IMR-90 (cell line): ENCODE measurements around the gene SPATA13. TPM values are rescaled to one million over a fixed set of nuclear protein-coding genes. Genes with fewer than 3 reads are reported as not detected.

Source experiments
- ATAC-seq: fragments of 200-7000 bp; cut with Tn5 transposase; 2 replicates; pipeline ENCODE4 v1.9.1; 2020; ENCODE audit warnings: low read depth, mild to moderate bottlenecking, moderate library complexity
- BruUV-seq: library from RNA; stranded (reverse); fragments of 400-500 nt; replicated peaks from 2 replicates; lab custom pipeline; 2021; lab: Mats Ljungman, UMichigan
- CTCF ChIA-PET: fragments of 300-600 bp; formaldehyde crosslinking; extraction: SDS; loops from one replicate; lab custom pipeline; 2021; ENCODE audit warnings: antibody characterized with exemption; lab: Yijun Ruan, JAX
- POLR2A ChIA-PET: fragments of 300-600 bp; sonication (Branson Sonifier 250); formaldehyde crosslinking; loops from one replicate; lab custom pipeline; 2022; ENCODE audit warnings: antibody characterized with exemption; ENCODE audit not compliant: unreplicated experiment; lab: Charles Lee
- DNase-seq: peaks from one replicate; pipeline ENCODE4 v3.0.0; 2013
- H2AFZ ChIP-seq: replicated peaks from 2 replicates; pipeline ENCODE3; 2013; ENCODE audit warnings: low read length, mild to moderate bottlenecking; ENCODE audit not compliant: poor library complexity
- H2AK5ac ChIP-seq: 2 replicates; pipeline ENCODE4 v1.6.1; 2013; ENCODE audit warnings: low read depth, low read length, inconsistent platforms
- H2AK9ac ChIP-seq: replicated peaks from 2 replicates; pipeline ENCODE3; 2013; ENCODE audit warnings: mild to moderate bottlenecking, low read depth, low read length, moderate library complexity; ENCODE audit not compliant: poor library complexity
- H2BK120ac ChIP-seq: 2 replicates; pipeline ENCODE4 v1.6.1; 2013; ENCODE audit warnings: low read depth, low read length, inconsistent platforms
- H2BK15ac ChIP-seq: 3 replicates; pipeline ENCODE4 v1.6.1; 2013; ENCODE audit warnings: low read depth, low read length, inconsistent platforms
- H2BK20ac ChIP-seq: 2 replicates; pipeline ENCODE4 v1.6.1; 2013; ENCODE audit warnings: low read depth, mild to moderate bottlenecking, inconsistent platforms, low read length, moderate library complexity
- H2BK5ac ChIP-seq: 2 replicates; pipeline ENCODE4 v1.6.1; 2013; ENCODE audit warnings: mild to moderate bottlenecking, low read depth, low read length, inconsistent platforms; ENCODE audit not compliant: poor library complexity, severe bottlenecking
- H3K14ac ChIP-seq: replicated peaks from 2 replicates; pipeline ENCODE4 v1.6.1; 2013; ENCODE audit warnings: low read depth, low read length, inconsistent platforms
- H3K18ac ChIP-seq: 2 replicates; pipeline ENCODE4 v1.6.1; 2013; ENCODE audit warnings: low read depth, low read length, control low read depth
- H3K23ac ChIP-seq: 2 replicates; pipeline ENCODE4 v1.6.1; 2013; ENCODE audit warnings: low read depth, low read length, inconsistent platforms
- H3K27ac ChIP-seq: 2 replicates; pipeline ENCODE4 v1.5.1; 2013; ENCODE audit warnings: mild to moderate bottlenecking, control low read depth, low read length; ENCODE audit not compliant: insufficient read depth
- H3K27me3 ChIP-seq: 2 replicates; pipeline ENCODE4 v1.6.1; 2013; ENCODE audit warnings: low read length; ENCODE audit not compliant: control insufficient read depth, insufficient read depth
- H3K36me3 ChIP-seq: 2 replicates; pipeline ENCODE4 v1.6.1; 2013; ENCODE audit warnings: low read length, mixed read lengths; ENCODE audit not compliant: control insufficient read depth, insufficient read depth
- H3K4ac ChIP-seq: 2 replicates; pipeline ENCODE4 v1.6.1; 2013; ENCODE audit warnings: low read depth, low read length, inconsistent platforms
- H3K4me1 ChIP-seq: 2 replicates; pipeline ENCODE4 v1.6.1; 2013; ENCODE audit warnings: low read length, mixed read lengths; ENCODE audit not compliant: control insufficient read depth, insufficient read depth
- H3K4me2 ChIP-seq: 2 replicates; pipeline ENCODE4 v1.6.1; 2013; ENCODE audit warnings: low read depth, mild to moderate bottlenecking, control low read depth, low read length, moderate library complexity
- H3K4me3 ChIP-seq: 2 replicates; pipeline ENCODE4 v1.5.1; 2013; ENCODE audit warnings: low read depth, mild to moderate bottlenecking, control low read depth, low read length, moderate library complexity; ENCODE audit not compliant: insufficient read depth
- H3K56ac ChIP-seq: 2 replicates; pipeline ENCODE4 v1.6.1; 2013; ENCODE audit warnings: low read length, inconsistent platforms; ENCODE audit not compliant: insufficient read depth; ENCODE audit errors: extremely low read depth
- H3K79me1 ChIP-seq, 2 experiments: 2 replicates each; pipeline ENCODE4 v1.6.1; 2013; ENCODE audit warnings: low read length in 2 of 2, inconsistent platforms in 1 of 2, low read depth in 1 of 2
- H3K9ac ChIP-seq: 2 replicates; pipeline ENCODE4 v1.6.1; 2013; ENCODE audit warnings: low read depth, low read length, control low read depth
- H3K9me1 ChIP-seq: 2 replicates; pipeline ENCODE4 v1.6.1; 2013; ENCODE audit warnings: low read length, inconsistent platforms; ENCODE audit not compliant: insufficient read depth
- H3K9me3 ChIP-seq: 2 replicates; pipeline ENCODE4 v1.6.1; 2013; ENCODE audit warnings: low read length; ENCODE audit not compliant: control insufficient read depth, insufficient read depth
- H4K20me1 ChIP-seq: 2 replicates; pipeline ENCODE4 v1.6.1; 2013; ENCODE audit warnings: low read length, inconsistent platforms; ENCODE audit not compliant: insufficient read depth
- H4K5ac ChIP-seq: 2 replicates; pipeline ENCODE4 v1.6.1; 2013; ENCODE audit warnings: mild to moderate bottlenecking, low read depth, low read length, control low read depth
- H4K8ac ChIP-seq, 2 experiments: 2 replicates each; pipeline ENCODE4 v1.6.1; 2013; ENCODE audit warnings: low read depth in 2 of 2, low read length in 2 of 2, control low read depth in 1 of 2, inconsistent platforms in 1 of 2
- H4K91ac ChIP-seq: 2 replicates; pipeline ENCODE4 v1.6.1; 2013; ENCODE audit warnings: low read depth, low read length, inconsistent platforms; ENCODE audit not compliant: insufficient read depth
- CEBPB ChIP-seq: IDR thresholded peaks from 2 replicates; pipeline ENCODE4 v1.6.1; 2012; ENCODE audit warnings: low read depth, low read length, improper control_type of control experiment
- FOS ChIP-seq: fragments of 150-350 bp; IDR thresholded peaks from 2 replicates; pipeline ENCODE4 v1.6.1; 2016; ENCODE audit warnings: low read depth, low read length
- MXI1 ChIP-seq: IDR thresholded peaks from 2 replicates; pipeline ENCODE4 v1.6.1; 2012; ENCODE audit warnings: low read depth, mild to moderate bottlenecking, low read length, moderate library complexity, borderline replicate concordance
- WGBS, 2 experiments: methylation state at CpG; one replicate each; pipeline versions ENCODE4 v1.1.5 to v1.1.7; 2013; ENCODE audit warnings: missing lambda C conversion rate in 2 of 2; ENCODE audit not compliant: insufficient read length in 1 of 2; ENCODE audit errors: extremely low coverage in 2 of 2; 5-methylcytosine and 5-hydroxymethylcytosine counted together
- dilution Hi-C: fragments of 300-500 bp; cut with HindIII; formaldehyde crosslinking; loops from one replicate; pipeline ENCODE4 v1.14.3; 2018; ENCODE audit warnings: low sequenced_read_pairs; ENCODE audit not compliant: unreplicated experiment
- in situ Hi-C: fragments of 300-500 bp; cut with MboI; formaldehyde crosslinking; loops from 3 replicates; pipeline ENCODE4 v1.14.3; 2019; ENCODE audit warnings: low sequenced_read_pairs, inconsistent platforms, mixed read lengths
- intact Hi-C: fragments of 100-400 bp; cut with micrococcal nuclease; formaldehyde crosslinking; loops from 2 replicates; pipeline ENCODE4 v1.10.0; 2022
- polyA plus RNA-seq, 3 experiments: library from polyadenylated mRNA; depleted of rRNA; stranded (reverse); fragments of >200 nt; gene quantifications; 2 replicates each; pipeline ENCODE4 v1.2.3, GENCODE V29; 2012; ENCODE audit warnings: low replicate concordance in 1 of 3
- total RNA-seq: library from RNA; depleted of rRNA; stranded (reverse); fragments of >200 nt; gene quantifications from 2 replicates; pipeline ENCODE4 v1.2.3, GENCODE V29; 2012
- TF ChIP-seq, protein P1 (sequence below): fragments of 150-350 bp; IDR thresholded peaks from 2 replicates; pipeline ENCODE4 v1.6.1; 2016; ENCODE audit warnings: low read depth, mild to moderate bottlenecking, low read length, moderate library complexity, borderline replicate concordance

Gene SPATA13
- total and polyA plus RNA-seq, 2 of the 4 experiments (the other 2 are of a cell fraction): 10.5 to 12.5 TPM

DNA sequence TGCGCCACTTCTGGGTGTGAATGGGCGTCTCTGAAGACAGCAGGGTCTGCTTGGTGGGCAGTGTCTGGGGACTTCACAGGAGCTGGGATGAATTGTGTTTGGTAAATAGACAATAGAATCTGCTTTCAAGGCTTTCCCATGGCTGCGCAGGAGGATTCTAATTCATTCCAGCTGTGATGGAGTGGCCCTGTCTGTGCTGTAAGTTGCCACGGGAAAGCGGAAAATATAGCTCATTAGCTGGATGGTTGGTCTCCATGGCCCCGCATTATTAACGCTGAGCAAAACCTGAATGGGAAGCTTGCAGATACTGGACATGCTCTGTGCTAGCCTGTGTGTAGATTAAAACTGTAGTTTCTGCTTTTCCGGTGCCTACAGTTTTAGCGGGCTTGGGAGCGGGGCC is 133.2 kb downstream of the SPATA13 start:
- no peak overlapping the region for H2AFZ ChIP-seq
- no peak overlapping the region for H4K8ac ChIP-seq
- dilution Hi-C loops: no loop called here
- ChIA-PET CTCF (no interaction called here), POLR2A (no interaction called here)
- no peak overlapping the region for H3K14ac ChIP-seq
- no peaks in the 10 kb centered on the region for H3K79me1 ChIP-seq
- 86% methylated on average over 4 of the region's 10 CpGs; no CpG with 5 or more reads in 1 of the 2 experiments for WGBS, 2 experiments
- H3K9me1 ChIP-seq: peaks cover 3% of the 10 kb centered on the region; the same call in 1 of the 2 replicates
- H3K27ac ChIP-seq: no peak overlapping the region
- no peak for ATAC-seq
- H4K5ac ChIP-seq: no peak overlapping the region
- no peak overlapping the region for H3K4me2 ChIP-seq
- H4K20me1 ChIP-seq: no peaks in the 10 kb centered on the region; the same call in 1 of the 2 replicates
- no peak overlapping the region for H3K4me3 ChIP-seq
- H3K27me3 ChIP-seq: no peaks in the 10 kb centered on the region
- no peak overlapping the region for H2BK120ac ChIP-seq
- no peak overlapping the region for H2BK15ac ChIP-seq
- no peak overlapping the region for H2AK5ac ChIP-seq
- H2AK9ac ChIP-seq: no peak overlapping the region
- no peak for DNase-seq
- H3K9me3 ChIP-seq: no peaks in the 10 kb centered on the region
- no peak overlapping the region for H3K18ac ChIP-seq
- H3K36me3 ChIP-seq: peaks cover 51% of the 10 kb centered on the region
- H4K91ac ChIP-seq: no peak overlapping the region
- H3K4ac ChIP-seq: no peak overlapping the region
- no peak overlapping the region for H3K56ac ChIP-seq
- H3K9ac ChIP-seq: no peak overlapping the region
- in situ Hi-C loops: no loop called here
- no TSS peak for BruUV-seq
- intact Hi-C loops: no loop called here
- no peak overlapping the region for H2BK20ac ChIP-seq
- H3K4me1 ChIP-seq: no peaks in the 10 kb centered on the region
- no peak overlapping the region for H2BK5ac ChIP-seq
- TF ChIP-seq FOS (no peak), CEBPB (no peak), MXI1 (no peak)
- TF ChIP-seq, protein P1, sequence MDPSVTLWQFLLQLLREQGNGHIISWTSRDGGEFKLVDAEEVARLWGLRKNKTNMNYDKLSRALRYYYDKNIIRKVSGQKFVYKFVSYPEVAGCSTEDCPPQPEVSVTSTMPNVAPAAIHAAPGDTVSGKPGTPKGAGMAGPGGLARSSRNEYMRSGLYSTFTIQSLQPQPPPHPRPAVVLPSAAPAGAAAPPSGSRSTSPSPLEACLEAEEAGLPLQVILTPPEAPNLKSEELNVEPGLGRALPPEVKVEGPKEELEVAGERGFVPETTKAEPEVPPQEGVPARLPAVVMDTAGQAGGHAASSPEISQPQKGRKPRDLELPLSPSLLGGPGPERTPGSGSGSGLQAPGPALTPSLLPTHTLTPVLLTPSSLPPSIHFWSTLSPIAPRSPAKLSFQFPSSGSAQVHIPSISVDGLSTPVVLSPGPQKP: no peak
- no peak overlapping the region for H3K23ac ChIP-seq
